Keratinocyte (primary cell): ENCODE data around the gene SERPIND1.

ENCODE experiments used
- EZH2 ChIP-seq: IDR thresholded peaks from one replicate; pipeline ENCODE4 v1.6.1; 2012; ENCODE audit warnings: inconsistent platforms, mild to moderate bottlenecking, low read length, moderate library complexity
- TF ChIP-seq, protein P1 (sequence below), 3 experiments: IDR thresholded peaks in 1 of 3; conservative IDR thresholded peaks in 1 of 3; optimal IDR thresholded peaks in 1 of 3; 2 replicates in 2 of 3; 3 replicates in 1 of 3; pipeline versions ENCODE3 to v1.5.1; 2011; ENCODE audit warnings: low read length in 3 of 3, mild to moderate bottlenecking in 3 of 3, moderate library complexity in 2 of 3, control low read depth in 1 of 3, inconsistent platforms in 1 of 3; ENCODE audit not compliant: insufficient read depth in 2 of 3; ENCODE audit errors: extremely low read depth in 1 of 3

DNA sequence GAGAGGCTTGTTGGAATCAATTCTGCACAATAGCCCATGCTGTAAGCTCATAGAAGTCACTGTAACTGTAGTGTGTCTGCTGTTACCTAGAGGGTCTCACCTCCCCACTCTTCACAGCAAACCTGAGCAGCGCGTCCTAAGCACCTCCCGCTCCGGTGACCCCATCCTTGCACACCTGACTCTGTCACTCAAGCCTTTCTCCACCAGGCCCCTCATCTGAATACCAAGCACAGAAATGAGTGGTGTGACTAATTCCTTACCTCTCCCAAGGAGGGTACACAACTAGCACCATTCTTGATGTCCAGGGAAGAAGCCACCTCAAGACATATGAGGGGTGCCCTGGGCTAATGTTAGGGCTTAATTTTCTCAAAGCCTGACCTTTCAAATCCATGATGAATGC is 13.3 kb downstream of the SERPIND1 start:
- TF ChIP-seq, protein P1, sequence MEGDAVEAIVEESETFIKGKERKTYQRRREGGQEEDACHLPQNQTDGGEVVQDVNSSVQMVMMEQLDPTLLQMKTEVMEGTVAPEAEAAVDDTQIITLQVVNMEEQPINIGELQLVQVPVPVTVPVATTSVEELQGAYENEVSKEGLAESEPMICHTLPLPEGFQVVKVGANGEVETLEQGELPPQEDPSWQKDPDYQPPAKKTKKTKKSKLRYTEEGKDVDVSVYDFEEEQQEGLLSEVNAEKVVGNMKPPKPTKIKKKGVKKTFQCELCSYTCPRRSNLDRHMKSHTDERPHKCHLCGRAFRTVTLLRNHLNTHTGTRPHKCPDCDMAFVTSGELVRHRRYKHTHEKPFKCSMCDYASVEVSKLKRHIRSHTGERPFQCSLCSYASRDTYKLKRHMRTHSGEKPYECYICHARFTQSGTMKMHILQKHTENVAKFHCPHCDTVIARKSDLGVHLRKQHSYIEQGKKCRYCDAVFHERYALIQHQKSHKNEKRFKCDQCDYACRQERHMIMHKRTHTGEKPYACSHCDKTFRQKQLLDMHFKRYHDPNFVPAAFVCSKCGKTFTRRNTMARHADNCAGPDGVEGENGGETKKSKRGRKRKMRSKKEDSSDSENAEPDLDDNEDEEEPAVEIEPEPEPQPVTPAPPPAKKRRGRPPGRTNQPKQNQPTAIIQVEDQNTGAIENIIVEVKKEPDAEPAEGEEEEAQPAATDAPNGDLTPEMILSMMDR (optimal IDR thresholded peaks at IDR 0.05 in 1 of 3, IDR thresholded peaks at IDR 0.05 in 1 of 3, conservative IDR thresholded peaks at IDR 0.05 in 1 of 3; ENCODE audit: extremely low read depth in 1 of 3, insufficient read depth in 2 of 3, low read length in 3 of 3): no peak
- no peak for TF ChIP-seq EZH2
